Activated T-cell treated with anti-CD3 and anti-CD28 coated beads for 48 hours (primary cell): ENCODE results near the gene STK35.
A peak's percentile ranks its signal among the peaks of the same experiment; 100 is the strongest.

Experiments
- DNase-seq: peaks from one replicate; pipeline ENCODE4 v3.0.0-alpha.2; 2020; ENCODE audit warnings: low read depth

STK35 gene

GRCh38 chr20:2101057-2101864 is at the start of gene STK35:
Gene STK35 (plus strand): TSS chr20:2101827. CDS start chr20:2101882, 55 bp downstream.
- DNase-seq, result peak; percentile 73

DNA sequence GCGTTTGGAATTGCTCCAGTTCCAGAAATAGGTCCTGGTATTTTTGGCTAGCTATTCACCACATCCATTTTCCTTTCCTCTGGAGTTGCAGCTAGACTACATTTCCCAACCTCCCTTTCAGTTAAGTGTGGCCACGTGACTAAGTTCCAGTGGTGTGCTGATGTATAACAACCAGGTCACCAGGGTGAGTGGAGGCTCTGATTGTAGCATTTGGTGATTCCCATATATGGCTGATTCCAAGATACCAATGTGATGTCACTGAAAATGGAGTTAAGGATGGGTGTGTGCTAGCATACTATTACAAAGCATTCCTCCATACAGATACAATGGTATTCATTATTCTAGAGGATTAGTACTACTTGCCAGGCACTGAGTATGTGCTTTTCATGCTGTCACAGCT is 49.7 kb upstream of the STK35 start:
- DNase-seq, result no peak

DNA sequence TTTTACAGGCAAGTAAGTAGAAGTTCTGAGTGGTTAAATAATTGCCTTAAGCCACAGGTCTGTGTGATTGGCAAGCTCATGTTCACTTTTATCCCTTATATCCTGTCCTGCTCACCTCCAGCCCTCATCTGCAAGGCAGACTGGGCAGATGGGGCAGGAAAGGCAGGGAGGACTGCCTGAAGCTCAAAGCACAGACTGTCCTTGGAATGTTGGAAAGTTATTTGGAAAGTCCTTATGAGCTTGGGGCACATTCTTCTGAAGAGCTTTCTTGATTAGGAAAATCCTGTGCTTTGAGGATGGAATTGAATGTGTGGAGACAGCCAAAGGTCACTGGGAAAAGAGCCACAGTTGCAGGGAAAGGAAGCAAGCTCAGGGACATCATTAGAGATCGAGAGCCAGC is 48.9 kb upstream of the STK35 start:
- no peak for DNase-seq

DNA sequence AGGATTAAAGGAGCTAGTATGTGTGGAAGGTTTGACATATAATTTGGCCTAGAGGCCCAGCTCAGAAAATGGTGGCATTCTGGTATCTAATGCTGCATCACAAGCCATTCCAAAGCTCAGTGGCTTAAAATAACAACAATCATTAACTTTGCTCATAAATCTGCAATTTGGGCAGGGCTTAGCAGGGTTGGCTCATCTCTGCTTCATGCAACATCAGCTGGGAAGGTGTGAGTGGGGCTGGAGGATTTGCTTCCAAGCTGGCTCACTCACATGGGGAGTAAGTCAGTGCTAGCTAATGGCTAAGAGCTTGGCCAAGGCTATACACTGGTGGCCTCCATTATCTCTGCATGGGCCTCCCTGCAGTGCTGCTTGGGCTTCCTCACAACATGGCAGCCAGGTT is 48.0 kb upstream of the STK35 start:
- DNase-seq, result no peak

- no peak for DNase-seq
Observed at GRCh38 chr20:2054911-2055310, 46.7 kb upstream of the STK35 start.

GRCh38 chr20:2059411-2059810 is 42.2 kb upstream of the STK35 start:
- no peak for DNase-seq

- no peak for DNase-seq
Observed at GRCh38 chr20:2065099-2065498, 36.5 kb upstream of the STK35 start.

DNA sequence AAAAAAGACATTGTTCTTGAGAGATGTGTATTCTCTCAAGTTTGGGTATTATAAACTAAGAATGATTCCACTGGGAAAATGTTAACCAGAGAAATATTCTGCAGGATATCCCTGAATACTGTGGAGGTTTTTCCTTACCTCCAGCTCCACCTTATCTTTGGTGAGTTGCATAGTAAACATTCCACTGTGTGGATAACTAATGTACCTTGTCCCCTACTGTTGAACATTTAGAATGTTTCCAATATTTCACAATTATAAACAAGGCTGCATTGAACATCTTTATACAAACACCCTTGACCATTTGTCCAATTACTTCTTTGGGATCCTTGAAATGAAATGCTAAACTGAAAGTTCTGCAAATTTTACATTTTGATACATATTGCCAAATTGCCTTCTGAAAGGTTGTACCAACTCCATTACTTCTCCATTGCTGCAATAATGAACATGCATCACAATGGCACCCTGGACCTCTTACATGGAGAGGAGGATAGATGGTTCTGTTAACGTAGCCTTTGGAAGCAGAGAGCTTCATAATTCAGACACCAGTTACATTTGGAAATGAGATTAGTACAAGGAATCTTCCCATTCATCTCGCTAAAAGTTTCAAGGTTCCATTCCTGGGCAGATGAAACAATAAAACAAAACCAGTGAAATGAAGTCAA is 35.0 kb upstream of the STK35 start:
- DNase-seq, result no peak

GRCh38 chr20:2080532-2081224 is 20.9 kb upstream of the STK35 start:
- no peak for DNase-seq

GRCh38 chr20:2084703-2085102 is 16.9 kb upstream of the STK35 start:
- DNase-seq, result no peak

DNA sequence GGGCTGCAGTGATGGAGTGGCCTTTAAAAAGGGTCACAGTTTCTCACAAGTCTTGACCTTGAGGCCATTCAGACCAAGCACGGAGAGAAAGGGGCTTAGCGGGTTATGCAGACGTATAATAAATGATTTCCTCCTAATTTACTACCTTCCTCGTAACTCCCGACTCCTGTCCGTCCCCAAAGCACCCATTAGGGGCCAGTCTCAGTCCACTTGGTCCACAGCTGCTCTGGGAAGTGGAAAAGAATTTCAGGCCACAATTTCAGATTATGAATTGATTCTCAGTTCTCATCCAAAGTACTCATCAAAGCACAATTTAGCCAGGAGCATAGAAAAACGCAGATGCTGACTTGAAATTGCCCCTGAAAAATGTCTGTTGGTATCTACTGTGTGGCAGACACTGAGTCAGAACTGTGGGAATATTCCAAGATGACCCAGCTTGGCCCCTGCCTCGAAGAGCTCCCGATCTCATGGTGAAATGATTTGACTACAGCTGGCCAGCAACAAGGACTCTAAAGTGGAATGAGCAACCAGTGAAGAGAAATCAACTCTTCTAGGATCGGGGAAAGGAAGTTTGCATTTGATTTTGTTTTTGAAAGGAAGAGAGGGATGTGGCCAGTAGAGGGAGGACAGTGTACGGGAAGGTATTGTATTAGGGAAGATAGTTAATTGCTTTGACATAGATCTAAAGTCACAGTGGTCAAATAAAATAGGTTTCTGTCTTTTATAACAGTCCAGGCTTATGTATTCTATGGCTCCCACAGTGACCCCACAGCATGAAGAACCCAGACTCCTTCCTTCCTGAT is 15.2 kb upstream of the STK35 start:
- DNase-seq, result no peak

- DNase-seq, result no peak
Observed at GRCh38 chr20:2086980-2087377, 14.6 kb upstream of the STK35 start.

GRCh38 chr20:2088891-2089290 is 12.7 kb upstream of the STK35 start:
- no peak for DNase-seq

DNA sequence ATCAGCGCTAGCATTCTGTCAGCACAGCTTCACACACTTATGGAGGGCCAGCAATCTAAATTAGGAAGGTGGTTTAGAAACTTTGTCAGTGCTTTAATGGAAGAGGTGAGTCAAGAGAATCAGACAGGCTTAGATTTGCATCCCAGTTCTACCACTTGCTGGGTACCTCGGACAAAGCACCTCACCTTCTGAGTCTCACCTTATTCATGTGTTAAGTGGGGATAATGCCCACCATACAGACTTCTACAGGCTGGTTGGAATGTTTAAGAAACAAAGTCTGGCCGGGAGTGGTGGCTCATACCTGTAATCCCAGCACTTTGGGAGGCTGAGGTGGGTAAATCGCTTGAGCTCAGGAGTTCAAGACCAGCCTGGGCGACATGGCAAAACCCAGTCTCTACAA is 12.2 kb upstream of the STK35 start:
- no peak for DNase-seq

DNA sequence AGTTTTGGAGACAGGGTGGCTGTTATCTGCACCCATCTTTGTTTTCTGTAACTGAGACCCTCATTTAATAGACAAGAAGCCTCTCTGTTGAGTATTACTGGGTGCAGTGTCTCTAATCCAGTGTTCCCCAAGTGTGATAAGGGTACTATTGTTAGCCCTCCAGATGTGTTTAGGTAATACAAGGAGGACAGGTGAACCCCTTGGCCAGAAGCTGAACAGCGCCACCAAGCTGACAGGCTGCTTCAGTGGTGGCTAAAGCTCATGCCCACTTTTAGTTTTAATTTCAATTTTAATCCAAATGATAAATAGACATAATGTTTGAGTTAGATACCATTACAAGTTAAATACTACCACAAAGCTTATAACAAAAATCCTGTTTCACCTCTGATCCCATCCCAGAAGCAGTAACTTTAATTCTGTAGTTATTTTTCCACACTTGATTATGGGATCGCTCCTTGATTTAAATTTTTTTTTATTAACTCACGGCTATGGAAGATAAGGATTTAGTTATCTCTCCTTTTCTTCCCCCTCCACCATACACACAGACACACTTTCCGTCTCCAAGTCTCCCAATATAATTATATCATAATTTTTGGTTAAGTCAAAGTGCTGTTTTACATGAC is 8.4 kb upstream of the STK35 start:
- no peak for DNase-seq

DNA sequence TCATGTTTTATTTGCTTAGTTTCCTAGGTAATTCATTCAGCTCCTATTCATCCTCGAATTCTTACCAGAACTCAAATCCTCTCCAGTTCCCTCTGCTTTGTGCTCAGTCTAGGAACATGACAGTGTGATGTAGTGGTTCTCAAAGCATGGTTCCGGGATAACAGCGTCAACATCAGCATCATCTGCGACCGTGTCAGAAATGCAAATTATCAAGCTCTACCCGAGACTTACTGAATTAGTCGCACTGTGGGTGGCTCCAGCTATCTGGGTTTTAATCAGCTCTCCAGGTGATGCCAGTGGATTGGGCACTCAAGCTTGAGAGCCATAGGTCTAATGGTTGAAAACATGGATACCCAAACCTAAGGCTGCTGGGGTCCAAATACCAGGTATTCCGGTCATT is 7.7 kb upstream of the STK35 start:
- DNase-seq, result no peak

- DNase-seq, result peak; percentile 81
Observed at GRCh38 chr20:2101865-2102584, 398 bp downstream of the STK35 start.

DNA sequence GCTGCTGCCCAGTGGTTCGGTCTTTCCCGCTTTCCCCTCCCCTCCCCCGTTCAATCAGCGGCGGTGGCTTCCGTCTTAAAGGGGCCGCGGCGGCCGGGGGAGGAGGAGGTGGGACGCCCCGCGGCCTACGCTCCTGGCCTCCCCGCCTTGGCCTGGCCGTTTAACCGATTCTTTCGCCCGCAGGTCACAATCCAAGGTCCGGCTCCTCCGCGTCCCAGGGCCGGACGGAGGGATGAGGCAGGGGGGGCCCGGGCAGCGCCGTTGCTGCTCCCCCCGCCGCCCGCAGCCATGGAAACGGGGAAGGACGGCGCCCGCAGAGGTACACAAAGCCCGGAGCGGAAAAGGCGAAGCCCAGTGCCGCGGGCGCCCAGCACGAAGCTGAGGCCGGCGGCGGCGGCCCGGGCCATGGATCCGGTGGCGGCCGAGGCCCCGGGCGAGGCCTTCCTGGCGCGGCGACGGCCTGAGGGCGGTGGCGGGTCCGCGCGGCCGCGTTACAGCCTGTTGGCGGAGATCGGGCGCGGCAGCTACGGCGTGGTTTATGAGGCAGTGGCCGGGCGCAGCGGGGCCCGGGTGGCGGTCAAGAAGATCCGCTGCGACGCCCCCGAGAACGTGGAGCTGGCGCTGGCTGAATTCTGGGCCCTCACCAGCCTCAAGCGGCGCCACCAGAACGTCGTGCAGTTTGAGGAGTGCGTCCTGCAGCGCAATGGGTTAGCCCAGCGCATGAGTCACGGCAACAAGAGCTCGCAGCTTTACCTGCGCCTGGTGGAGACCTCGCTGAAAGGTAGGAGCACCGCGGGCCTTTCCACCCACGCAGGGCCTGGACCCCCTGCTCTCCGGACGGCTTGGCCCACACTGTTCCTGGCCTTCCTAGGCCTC is 1.2 kb downstream of the STK35 start:
- DNase-seq, result peak; percentile 76

GRCh38 chr20:2103461-2104153 is 2.0 kb downstream of the STK35 start:
- DNase-seq, result no peak
